ENCODE data around the gene BRD7.

GRCh38 chr16:50298075-50298460 lies 70.7 kb downstream of the BRD7 start:
- TF ChIP-seq ZNF274 (IDR thresholded peaks at IDR 0.05; ENCODE audit: low read depth, low read length): no peak
- no peak for TF ChIP-seq YY1 (IDR thresholded peaks at IDR 0.05; ENCODE audit: insufficient read depth, insufficient read length)

All from NT2/D1 (cell line).